Measurements from ENCODE around the gene SAMD13. TPM values are rescaled to one million over a fixed set of nuclear protein-coding genes. Genes with fewer than 3 reads are reported as not detected.

Gene SAMD13
- total RNA-seq, 1 donor from 2014 or later = 1.6 TPM

DNA sequence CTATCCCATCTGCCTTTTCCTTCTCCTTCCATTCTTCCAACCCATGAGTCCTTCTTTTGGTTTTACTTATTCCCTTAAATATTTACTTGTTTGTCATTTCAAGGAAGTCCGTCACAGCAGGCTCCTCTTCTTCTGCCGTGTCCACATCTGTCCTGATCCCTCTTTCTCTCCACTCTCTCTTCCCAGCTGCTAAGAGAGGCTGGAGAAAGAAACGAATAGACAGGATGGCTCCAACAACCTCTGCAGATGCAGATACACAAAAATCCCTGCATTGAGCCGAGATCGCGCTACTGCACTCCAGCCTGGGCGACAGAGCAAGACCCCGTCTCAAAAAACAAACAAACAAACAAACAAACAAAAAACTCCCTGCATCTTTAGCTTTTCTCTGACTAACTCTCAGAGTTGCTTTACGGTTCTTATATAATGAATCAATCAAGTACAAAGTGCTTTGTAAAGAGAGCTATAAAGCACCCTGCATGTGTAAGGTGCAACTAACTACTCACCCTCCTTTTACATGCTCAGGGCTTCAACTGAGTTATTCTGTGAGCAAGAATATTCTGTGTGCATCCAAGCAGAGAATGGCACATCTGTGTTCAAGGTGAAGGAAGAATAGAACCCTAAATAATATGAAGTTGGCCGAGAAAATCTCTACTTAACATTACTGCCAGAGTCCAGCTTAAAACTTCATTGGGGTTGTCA, 3.8 kb upstream of the SAMD13 start:
- no peak for DNase-seq
- no peaks in the 10 kb centered on the region for H3K36me3 ChIP-seq

DNA sequence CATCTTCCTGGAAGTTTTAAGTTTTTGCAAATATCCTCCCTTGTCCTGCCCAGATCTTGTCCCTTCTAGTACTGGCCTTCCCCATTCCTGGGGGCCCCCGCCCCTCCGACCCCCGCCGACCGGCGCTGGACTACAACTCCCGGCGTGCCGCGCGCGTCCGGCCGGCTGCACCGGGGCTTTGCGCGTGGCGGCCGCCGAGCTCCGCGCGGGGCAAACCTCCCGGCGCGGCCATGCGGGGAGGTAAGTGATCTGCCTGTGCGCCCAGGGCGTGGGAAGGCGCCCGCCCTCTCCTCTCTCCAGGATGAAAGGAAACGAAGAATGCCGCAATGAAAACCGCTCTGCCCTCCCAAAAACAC, 3.2 kb upstream of the SAMD13 start:
- peak overlapping the region; percentile 93 for H3K4me3 ChIP-seq
- peak overlapping the region; percentile 89 for H3K27ac ChIP-seq
- intact Hi-C loops (cut with DNase I) = no loop called here
- peak; percentile 80 for DNase-seq
- TF ChIP-seq, protein P1, sequence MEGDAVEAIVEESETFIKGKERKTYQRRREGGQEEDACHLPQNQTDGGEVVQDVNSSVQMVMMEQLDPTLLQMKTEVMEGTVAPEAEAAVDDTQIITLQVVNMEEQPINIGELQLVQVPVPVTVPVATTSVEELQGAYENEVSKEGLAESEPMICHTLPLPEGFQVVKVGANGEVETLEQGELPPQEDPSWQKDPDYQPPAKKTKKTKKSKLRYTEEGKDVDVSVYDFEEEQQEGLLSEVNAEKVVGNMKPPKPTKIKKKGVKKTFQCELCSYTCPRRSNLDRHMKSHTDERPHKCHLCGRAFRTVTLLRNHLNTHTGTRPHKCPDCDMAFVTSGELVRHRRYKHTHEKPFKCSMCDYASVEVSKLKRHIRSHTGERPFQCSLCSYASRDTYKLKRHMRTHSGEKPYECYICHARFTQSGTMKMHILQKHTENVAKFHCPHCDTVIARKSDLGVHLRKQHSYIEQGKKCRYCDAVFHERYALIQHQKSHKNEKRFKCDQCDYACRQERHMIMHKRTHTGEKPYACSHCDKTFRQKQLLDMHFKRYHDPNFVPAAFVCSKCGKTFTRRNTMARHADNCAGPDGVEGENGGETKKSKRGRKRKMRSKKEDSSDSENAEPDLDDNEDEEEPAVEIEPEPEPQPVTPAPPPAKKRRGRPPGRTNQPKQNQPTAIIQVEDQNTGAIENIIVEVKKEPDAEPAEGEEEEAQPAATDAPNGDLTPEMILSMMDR (IDR thresholded peaks at IDR 0.05) = no peak
- no peaks in the 10 kb centered on the region for H3K36me3 ChIP-seq
- no peaks in the 10 kb centered on the region for H3K9me3 ChIP-seq
- peak; percentile 90 for ATAC-seq
- H3K4me1 ChIP-seq = peaks cover 29% of the 10 kb centered on the region
- no peaks in the 10 kb centered on the region for H3K27me3 ChIP-seq

More for the DNA sequence above, 3.8 kb upstream of the SAMD13 start:
- H3K4me3 ChIP-seq = peak overlapping the region; percentile 93
- TF ChIP-seq, protein P1 (IDR thresholded peaks at IDR 0.05) = no peak
- H3K4me1 ChIP-seq = peaks cover 23% of the 10 kb centered on the region
- no peak for ATAC-seq
- H3K27ac ChIP-seq = peak overlapping the region; percentile 89
- H3K9me3 ChIP-seq = no peaks in the 10 kb centered on the region
- intact Hi-C loops (cut with DNase I) = no loop called here
- no peaks in the 10 kb centered on the region for H3K27me3 ChIP-seq

DNA sequence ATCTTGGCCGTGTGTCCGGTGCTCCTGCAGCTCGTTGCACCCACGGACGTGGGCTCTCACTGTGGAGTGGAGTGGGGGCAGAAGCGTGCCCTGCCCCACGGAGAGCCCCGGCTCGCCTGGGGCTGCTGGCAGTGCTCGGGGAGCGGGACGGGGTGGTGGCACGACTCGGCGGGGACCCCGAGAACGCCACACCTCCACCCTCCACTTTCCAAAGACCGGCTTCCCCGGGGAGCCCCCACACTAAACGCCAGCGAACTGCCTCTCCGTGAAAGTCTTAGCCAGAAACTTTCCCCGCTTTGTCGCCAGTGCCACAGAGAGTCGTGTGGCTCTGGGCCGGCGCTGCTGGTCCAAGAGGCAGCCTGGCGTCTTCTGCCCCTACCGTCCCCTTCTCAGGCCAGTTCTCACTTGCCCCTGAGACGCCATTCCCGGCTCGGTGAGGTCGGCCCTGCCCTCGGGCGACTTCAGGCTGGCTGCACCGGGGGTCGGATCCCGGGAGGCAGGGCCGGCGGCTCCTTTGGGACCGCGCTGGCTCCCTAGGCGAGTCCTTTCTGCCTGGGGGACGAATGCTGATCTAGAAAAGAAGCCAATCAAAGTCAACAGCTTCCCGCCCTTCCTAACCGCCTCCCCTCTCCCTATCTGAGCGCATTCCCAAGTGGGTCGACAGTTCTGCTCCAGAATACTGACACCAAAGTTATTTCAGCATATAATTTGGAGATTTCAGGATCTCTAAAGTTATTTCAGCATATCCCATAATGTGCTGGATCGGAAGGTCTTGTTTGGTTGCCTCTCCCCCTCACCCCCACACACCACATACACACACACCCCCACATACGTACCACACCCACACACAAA, 2.6 kb upstream of the SAMD13 start:
- H3K4me3 ChIP-seq = peak overlapping the region; percentile 93
- intact Hi-C loops (cut with DNase I) = no loop called here
- H3K36me3 ChIP-seq = no peaks in the 10 kb centered on the region
- peaks cover 34% of the 10 kb centered on the region for H3K4me1 ChIP-seq
- no peaks in the 10 kb centered on the region for H3K27me3 ChIP-seq
- peak; percentile 72 for ATAC-seq
- TF ChIP-seq, protein P1 (IDR thresholded peaks at IDR 0.05) = no peak
- no peaks in the 10 kb centered on the region for H3K9me3 ChIP-seq
- H3K27ac ChIP-seq = peak overlapping the region; percentile 89
- DNase-seq = peak; percentile 72

DNA sequence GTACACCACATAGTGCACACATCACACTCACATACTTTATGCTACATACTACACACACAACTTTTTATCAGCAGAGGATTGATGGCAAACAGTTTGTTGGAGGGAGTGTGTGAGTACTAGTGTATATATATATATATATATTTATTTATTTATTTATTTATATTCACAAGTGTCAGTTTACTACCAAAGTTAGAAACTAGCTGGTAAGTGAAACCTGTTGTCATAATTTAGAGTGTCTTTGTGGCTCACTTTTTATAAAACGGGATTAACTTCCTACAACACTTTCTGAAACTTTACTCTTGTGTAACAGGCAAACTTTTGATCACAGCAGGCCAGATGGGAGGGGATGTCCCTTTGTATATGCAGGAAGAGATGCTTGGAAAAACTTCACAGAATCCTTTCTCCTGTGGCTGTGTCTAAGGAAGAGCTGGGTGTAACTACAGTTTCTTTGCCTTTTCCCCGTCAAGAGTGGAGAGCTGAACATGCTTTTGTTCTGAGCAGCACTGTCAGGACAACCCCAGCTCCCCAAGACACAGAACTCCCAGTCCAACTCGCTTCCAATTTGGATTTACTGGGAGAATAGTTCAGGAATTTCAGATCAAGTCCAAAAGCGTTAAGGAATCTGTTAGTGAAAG, 1.9 kb upstream of the SAMD13 start:
- Histone ChIP-seq H3K36me3 (no peaks in the 10 kb centered on the region), H3K27me3 (no peaks in the 10 kb centered on the region), H3K4me1 (peaks cover 34% of the 10 kb centered on the region), H3K9me3 (no peaks in the 10 kb centered on the region), H3K27ac (peak overlapping the region; percentile 89), H3K4me3 (peak overlapping the region; percentile 93)
- ATAC-seq = no peak
- TF ChIP-seq, protein P1 (IDR thresholded peaks at IDR 0.05) = no peak
- no peak for DNase-seq
- intact Hi-C loops (cut with DNase I) = no loop called here

DNA sequence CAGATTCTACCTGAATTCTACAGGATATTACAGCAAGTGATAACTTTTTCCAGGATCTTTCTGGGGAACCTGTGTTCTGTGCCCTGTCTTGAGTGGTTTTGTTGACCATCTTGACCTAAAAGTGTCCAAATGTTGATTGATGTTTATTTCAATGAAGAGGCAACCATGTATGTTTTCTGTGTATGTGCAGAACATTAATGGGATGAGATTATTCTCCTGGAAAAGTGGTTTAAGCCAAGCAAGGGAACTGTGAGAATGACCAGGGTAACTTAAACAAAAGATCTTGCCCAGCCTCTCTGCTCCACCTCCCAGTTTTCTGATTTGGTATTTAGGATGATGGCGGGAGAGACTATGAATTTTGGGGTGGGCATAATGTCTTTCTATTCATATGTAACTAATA, 1.0 kb upstream of the SAMD13 start:
- no peaks in the 10 kb centered on the region for H3K27me3 ChIP-seq
- H3K4me1 ChIP-seq = peaks cover 34% of the 10 kb centered on the region
- ATAC-seq = no peak
- no peak overlapping the region for H3K4me3 ChIP-seq
- H3K27ac ChIP-seq = peak overlapping the region; percentile 38
- H3K36me3 ChIP-seq = no peaks in the 10 kb centered on the region
- TF ChIP-seq, protein P1 (IDR thresholded peaks at IDR 0.05) = no peak
- DNase-seq = no peak
- intact Hi-C loops (cut with DNase I) = no loop called here
- H3K9me3 ChIP-seq = no peaks in the 10 kb centered on the region
